HepG2 (cell line): ENCODE data around the gene RNF10. TPM values are rescaled to one million over a fixed set of nuclear protein-coding genes. Genes with fewer than 3 reads are reported as not detected.

Experiments
- ARID3A ChIP-seq: IDR thresholded peaks from 2 replicates; pipeline ENCODE4 v1.6.1; 2012; ENCODE audit warnings: low read depth, low read length, improper control_type of control experiment
- CREM ChIP-seq, 2 experiments: sonication (generic) in 1 of 2; formaldehyde crosslinking in 1 of 2; IDR thresholded peaks; 2 replicates each; pipeline versions ENCODE4 v1.4.0 to v1.6.1; 2016 to 2020; ENCODE audit warnings: antibody characterized with exemption in 1 of 2, mild to moderate bottlenecking in 1 of 2, missing genetic modification reagents in 1 of 2
- IRX3 ChIP-seq: sonication (generic); formaldehyde crosslinking; IDR thresholded peaks from 2 replicates; pipeline ENCODE4 v1.8.1; 2023; ENCODE audit warnings: mild to moderate bottlenecking, low read depth, missing genetic modification reagents, borderline replicate concordance
- KAT2B ChIP-seq: fragments of 150-350 bp; IDR thresholded peaks from 2 replicates; pipeline ENCODE4 v1.6.1; 2014; ENCODE audit warnings: low read depth, low read length, borderline replicate concordance
- KMT2B ChIP-seq: IDR thresholded peaks from 2 replicates; pipeline ENCODE4 v1.6.1; 2016; ENCODE audit warnings: missing genetic modification reagents, missing compliant biosample characterization
- MIXL1 ChIP-seq: IDR thresholded peaks from 2 replicates; pipeline ENCODE4 v1.6.1; 2016
- MXI1 ChIP-seq: IDR thresholded peaks from 3 replicates; pipeline ENCODE4 v1.6.1; 2012; ENCODE audit warnings: low read depth, low read length, inconsistent platforms, borderline replicate concordance
- RXRA ChIP-seq: sonication (generic); formaldehyde crosslinking; IDR thresholded peaks from 2 replicates; pipeline ENCODE4 v1.5.1; 2020; ENCODE audit warnings: missing genetic modification reagents
- SP2 ChIP-seq: sonication (generic); formaldehyde crosslinking; IDR thresholded peaks from 2 replicates; pipeline ENCODE4 v1.5.1; 2020; ENCODE audit warnings: mild to moderate bottlenecking, missing genetic modification reagents
- ZBTB38 ChIP-seq: sonication (generic); formaldehyde crosslinking; IDR thresholded peaks from 2 replicates; pipeline ENCODE4 v1.5.1; 2020; ENCODE audit warnings: mild to moderate bottlenecking, missing genetic modification reagents
- ZFP41 ChIP-seq: sonication (generic); formaldehyde crosslinking; IDR thresholded peaks from 2 replicates; pipeline ENCODE4 v1.4.0; 2020; ENCODE audit warnings: mild to moderate bottlenecking, missing genetic modification reagents, borderline replicate concordance
- ZNF264 ChIP-seq: sonication (generic); formaldehyde crosslinking; IDR thresholded peaks from 2 replicates; pipeline ENCODE4 v1.4.0; 2020; ENCODE audit warnings: missing genetic modification reagents
- ZNF318 ChIP-seq: sonication (generic); formaldehyde crosslinking; IDR thresholded peaks from 2 replicates; pipeline ENCODE4 v1.4.0; 2020; ENCODE audit warnings: mild to moderate bottlenecking, missing genetic modification reagents
- ZNF513 ChIP-seq: sonication (generic); formaldehyde crosslinking; conservative IDR thresholded peaks from 2 replicates; pipeline ENCODE4 v1.5.0; 2020; ENCODE audit warnings: missing genetic modification reagents
- ZNF598 ChIP-seq: sonication (generic); formaldehyde crosslinking; IDR thresholded peaks from 2 replicates; pipeline ENCODE4 v1.5.1; 2020; ENCODE audit warnings: mild to moderate bottlenecking, missing genetic modification reagents, borderline replicate concordance
- ZNF672 ChIP-seq: sonication (generic); formaldehyde crosslinking; IDR thresholded peaks from 2 replicates; pipeline ENCODE4 v1.8.1; 2022; ENCODE audit warnings: missing genetic modification reagents
- ZSCAN29 ChIP-seq: sonication (generic); formaldehyde crosslinking; conservative IDR thresholded peaks from 2 replicates; pipeline ENCODE4 v1.4.0; 2020; ENCODE audit warnings: mild to moderate bottlenecking, missing genetic modification reagents
- polyA plus RNA-seq, 8 experiments: library from polyadenylated mRNA; depleted of rRNA in 3 of 8; stranded (reverse) in 7 of 8; unstranded in 1 of 8; fragments of >200 nt; fragmentation: Illumina TruSeq in 4 of 8; extraction: Trizol in 4 of 8; gene quantifications; 2 replicates each; pipeline versions ENCODE4 v1.2.1 to v1.2.3, GENCODE V29; 2011 to 2016; ENCODE audit warnings: low read depth in 4 of 8, missing spikeins in 1 of 8, mixed read lengths in 1 of 8; ENCODE audit not compliant: insufficient read depth in 1 of 8
- total RNA-seq, 5 experiments: library from RNA; depleted of rRNA; stranded (reverse); fragments of >200 nt; fragmentation: Illumina TruSeq; extraction: Trizol; gene quantifications; 2 replicates each; pipeline ENCODE4 v1.2.3, GENCODE V29; 2016; ENCODE audit warnings: low read depth in 1 of 5

The RNF10 gene
- total and polyA plus RNA-seq, 2 of the 13 experiments (the other 11 are each of a cell fraction or from before 2014, with no cell fraction given), result 62.5 to 88.0 TPM

- TF ChIP-seq ZNF318 (CRISPR knock-in tag) (no peak), RXRA (CRISPR knock-in tag) (peak; percentile 55; the same call in 1 of the 2 replicates), IRX3 (CRISPR knock-in tag) (0 out of 2 replicates have a peak, but pooled peaks have one; percentile 26), ZNF598 (CRISPR knock-in tag) (peak; percentile 64; the same call in 1 of the 2 replicates), KMT2B (CRISPR knock-in tag) (peak; percentile 83), ZNF513 (CRISPR knock-in tag) (no peak), ZNF264 (CRISPR knock-in tag) (no peak), MIXL1 (CRISPR knock-in tag) (0 out of 2 replicates have a peak, but pooled peaks have one; percentile 63), ZFP41 (CRISPR knock-in tag) (no peak), ZBTB38 (CRISPR knock-in tag) (peak; percentile 61; the same call in 1 of the 2 replicates), ZSCAN29 (CRISPR knock-in tag) (no peak), SP2 (CRISPR knock-in tag) (peak; percentile 91), MXI1 (peak; percentile 85; the same call in 1 of the 3 replicates), CREM (IDR thresholded peaks at IDR 0.05) (peak; percentile 22; the same call in 1 of the 2 replicates), CREM (CRISPR knock-in tag; IDR thresholded peaks at IDR 0.05) (no peak), ARID3A (no peak), ZNF672 (CRISPR knock-in tag) (no peak), KAT2B (no peak)
These were observed 46.9 kb downstream of the RNF10 start, which contains the start of gene POP5 (continued) for GRCh38 chr12:120580787-120581723.
